Fibroblast of skin of right biceps (primary cell): ENCODE results near the gene PCGF5.
"Not testable (repeated sequence)": the region's sequence is repeated elsewhere in the genome, so short reads cannot be mapped to it uniquely, and the experiment has no call there.

ENCODE experiments used
- DNase-seq: peaks from one replicate; pipeline ENCODE4 v3.0.0-alpha.2; 2013

Gene PCGF5

DNA sequence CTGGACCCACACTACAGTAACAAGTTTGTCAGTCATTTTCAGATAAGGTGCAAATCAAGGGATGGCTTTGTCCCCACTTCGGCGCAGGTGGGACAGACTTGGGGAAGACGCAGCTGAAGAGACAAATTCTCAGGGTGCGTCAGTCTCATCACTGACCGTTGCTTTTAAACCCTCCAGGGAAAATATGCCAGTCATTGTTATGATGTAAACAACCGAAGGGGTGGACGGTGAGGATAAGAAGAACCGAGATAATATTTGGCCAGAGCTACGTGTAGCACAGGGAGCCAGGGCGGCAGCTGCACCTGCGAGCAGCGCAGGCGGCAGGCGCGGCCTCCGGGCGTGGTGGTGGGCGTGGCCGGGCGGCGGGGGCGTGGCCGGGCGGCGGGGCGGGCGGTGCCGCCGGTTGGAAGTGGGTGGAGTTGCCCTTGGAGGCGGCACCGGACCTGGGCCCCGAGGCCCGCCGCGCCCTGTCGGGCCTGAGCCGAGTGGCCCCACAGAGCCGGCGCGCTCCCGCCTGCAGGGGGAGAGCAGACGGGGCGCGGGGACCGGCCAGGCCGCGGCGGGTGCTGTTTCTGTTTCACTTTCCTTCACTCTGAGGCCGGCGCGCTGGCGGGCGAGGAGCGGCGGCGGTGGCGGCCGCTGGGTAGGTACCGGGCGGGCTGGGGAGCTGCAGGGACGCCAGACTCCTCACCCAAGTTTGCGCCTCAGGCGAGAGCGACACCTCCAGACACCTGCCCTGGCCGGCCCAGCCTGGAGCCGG is at the start of gene PCGF5:
TSS of gene PCGF5 (plus strand) at position 470 of the 760 bp plus-strand sequence. CDS start 2,209 bp downstream, outside the sequence.
- DNase-seq, result peak; percentile 86

DNA sequence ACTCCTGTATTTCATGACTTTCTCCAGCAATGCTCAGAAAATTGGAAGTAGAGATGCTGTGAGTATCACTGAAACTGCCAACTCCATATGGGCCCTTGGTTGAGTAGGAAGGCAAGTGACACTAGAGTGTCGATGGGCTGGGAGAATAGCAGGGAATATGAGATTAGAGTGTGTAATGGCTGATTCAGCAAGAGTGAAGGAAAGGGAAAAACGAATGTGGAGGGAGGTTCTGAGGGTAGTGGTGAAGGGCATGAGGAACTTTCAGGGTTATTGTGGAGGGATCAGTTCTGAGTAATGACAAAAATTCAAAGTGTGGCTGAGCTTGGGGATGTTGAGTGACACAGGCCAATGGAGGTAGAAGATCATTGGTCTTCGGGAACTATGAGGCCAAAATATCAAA is 49.0 kb upstream of the PCGF5 start:
- no peak for DNase-seq

DNA sequence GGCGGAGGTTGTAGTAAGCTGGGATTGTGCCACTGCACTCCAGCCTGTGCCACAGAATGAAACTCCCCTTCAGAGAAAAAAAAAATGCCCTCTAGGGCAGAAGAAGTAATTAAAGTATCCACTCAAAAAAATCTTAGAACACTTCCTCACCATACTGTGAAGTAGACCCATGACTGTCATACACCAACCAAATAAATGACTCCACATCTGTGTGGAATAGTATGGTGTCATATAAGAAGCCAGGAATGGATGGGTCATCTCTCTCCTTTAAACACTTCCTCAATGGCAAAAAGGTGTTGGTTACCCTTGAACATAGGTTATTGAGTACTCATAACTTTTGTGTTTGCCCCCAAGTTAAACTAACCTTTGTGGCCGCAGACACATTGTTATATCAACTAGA is 48.1 kb upstream of the PCGF5 start:
- DNase-seq, result no peak

DNA sequence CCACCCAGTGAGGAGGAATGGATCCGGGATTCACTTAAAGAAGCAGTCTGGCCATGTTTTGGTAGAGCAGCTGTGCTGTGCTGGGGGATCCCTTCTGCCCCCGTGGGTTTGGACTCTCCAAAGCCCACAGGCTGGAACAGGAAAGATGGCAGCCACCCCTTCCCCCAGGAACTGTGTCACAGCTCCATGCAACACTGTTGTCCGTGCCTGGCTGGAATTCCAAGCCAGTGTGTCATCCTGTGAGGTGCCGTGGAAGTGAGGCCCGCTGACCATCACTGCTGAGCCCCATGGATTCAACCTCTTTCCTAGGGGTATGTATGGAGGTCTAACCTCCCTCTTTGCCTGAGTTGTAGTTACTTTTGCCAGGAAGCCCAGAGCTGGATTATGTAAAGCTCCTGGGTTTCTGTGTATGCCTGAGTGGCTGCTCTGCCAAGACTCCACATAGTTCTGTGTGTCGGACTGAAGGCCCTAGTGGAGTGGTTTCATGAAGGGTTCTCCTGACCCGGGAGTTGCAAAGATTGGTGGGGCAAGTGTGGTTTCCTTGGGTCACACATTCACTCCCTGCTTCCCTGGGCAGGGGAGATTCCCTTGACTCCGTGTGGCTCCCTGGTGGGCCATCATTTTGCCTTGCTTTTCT is 35.1 kb upstream of the PCGF5 start:
- peak; percentile 79 for DNase-seq

DNA sequence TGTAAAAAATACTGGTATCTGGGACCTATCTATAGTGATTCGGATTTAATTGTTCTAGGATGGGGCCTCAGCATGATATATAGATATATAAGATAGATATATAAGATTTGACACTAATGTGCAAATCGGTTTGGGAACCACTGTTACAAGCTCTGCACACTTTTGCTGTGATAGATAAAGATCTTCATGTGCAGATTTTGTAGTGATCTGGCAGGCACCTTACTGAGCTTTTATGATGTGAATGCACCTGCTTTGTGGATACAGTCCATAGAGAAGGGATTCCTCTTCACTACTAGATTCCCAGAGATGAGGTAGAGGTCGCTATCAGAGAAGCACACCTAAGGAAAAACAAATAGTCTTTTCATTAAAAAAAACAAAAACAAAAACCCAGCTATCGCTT is 33.3 kb upstream of the PCGF5 start:
- DNase-seq, result no peak

DNA sequence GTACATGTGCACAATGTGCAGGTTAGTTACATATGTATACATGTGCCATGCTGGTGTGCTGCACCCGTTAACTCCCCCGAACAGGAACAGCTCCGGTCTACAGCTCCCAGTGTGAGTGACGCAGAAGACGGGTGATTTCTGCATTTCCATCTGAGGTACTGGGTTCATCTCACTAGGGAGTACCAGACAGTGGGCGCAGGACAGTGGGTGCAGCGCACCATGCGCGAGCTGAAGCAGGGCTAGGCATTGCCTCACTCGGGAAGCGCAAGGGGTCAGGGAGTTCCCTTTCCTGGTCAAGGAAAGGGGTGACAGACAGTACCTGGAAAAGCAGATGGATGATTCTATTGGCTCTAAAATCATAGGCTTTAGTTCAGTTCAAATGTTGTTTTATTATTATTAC is 32.5 kb upstream of the PCGF5 start:
- not testable (repeated sequence) for DNase-seq

DNA sequence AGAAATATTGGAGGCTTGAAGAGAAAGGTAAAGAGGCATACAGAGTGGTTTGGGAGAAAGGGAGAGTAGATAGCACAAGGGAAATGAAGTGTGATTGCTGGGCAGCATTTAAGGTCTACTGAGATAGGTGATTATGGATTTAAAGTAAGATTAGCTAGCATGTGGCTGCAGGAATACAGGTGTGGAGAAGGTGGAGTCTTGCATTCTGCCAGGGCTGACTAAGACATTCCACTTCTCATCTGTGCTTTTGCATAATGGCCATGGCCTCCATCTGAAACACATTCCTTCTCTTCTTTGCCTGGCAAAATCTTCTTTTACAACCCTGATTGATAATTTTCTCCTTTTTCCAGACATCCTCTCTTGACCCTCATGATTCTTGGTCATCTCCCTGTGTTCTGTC is 31.6 kb upstream of the PCGF5 start:
- DNase-seq, result no peak

DNA sequence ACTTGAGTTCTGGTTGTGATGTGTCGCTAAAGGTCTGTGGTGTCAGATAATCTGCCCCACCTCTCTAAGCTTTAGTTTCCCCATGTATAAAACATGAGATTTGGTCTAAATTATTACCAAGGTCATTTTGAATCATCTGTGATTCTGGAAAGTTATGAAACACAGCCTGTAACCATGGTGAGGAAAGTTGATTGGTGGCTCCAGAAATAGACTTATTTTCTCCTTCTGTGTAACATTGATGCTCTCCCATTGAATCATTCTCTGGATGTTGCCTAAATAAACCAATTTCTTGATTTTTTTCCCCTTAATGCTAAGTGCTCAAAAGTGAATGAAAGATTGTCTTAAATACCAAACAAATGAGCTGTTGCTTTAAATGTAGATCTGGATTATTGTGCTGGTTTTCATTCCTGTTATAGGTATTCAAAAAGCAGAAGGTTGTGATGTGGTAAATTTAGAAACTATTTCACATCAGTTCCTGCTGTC is 30.0 kb upstream of the PCGF5 start:
- DNase-seq, result peak; percentile 87

DNA sequence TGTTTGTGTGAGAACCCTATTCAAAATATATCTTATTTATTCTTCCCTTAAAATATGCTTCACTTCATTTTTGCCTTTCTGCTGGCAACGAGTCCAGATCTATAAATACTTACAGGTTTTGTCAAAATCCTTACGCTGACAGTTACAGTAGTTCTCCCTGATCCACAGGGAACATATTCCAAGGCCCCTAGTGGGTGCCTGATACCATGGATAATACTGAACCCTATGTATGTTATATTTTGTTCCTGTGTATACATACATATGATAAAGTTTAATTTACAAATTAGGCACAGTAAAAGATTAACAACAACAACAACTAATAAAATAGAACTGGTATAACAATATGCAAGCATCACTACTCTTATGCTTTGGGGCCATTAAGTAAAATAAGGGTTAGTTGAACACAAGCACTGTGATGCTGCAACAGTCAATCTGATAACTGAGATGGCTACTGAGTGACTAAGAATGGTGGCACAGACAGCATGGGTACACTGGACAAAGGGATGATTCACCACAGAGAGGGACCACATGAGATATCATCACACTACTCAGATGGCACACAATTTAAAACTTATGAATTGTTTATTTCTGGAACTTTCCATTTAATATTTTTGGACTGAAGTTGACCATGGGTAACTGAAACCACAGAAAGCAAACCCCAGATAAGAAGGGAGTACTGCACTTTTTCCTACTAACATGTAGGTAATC is 29.4 kb upstream of the PCGF5 start:
- peak; percentile 50 for DNase-seq

DNA sequence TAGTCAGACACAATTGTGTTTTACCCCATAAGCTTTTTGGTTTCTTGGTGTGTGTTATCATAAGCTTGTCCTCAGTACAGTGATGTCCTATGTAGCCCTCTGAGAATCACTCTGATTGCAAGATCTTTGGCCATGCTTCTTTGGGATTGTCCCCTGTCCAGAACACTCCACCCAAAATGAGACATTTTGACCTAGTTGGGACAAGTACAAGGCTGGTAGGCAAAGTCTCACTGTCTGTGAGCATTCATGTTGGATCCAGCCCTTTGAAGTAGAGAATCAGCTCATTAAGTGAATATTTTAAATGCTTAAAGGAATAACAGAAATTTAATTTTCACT is 28.9 kb upstream of the PCGF5 start:
- DNase-seq, result no peak

DNA sequence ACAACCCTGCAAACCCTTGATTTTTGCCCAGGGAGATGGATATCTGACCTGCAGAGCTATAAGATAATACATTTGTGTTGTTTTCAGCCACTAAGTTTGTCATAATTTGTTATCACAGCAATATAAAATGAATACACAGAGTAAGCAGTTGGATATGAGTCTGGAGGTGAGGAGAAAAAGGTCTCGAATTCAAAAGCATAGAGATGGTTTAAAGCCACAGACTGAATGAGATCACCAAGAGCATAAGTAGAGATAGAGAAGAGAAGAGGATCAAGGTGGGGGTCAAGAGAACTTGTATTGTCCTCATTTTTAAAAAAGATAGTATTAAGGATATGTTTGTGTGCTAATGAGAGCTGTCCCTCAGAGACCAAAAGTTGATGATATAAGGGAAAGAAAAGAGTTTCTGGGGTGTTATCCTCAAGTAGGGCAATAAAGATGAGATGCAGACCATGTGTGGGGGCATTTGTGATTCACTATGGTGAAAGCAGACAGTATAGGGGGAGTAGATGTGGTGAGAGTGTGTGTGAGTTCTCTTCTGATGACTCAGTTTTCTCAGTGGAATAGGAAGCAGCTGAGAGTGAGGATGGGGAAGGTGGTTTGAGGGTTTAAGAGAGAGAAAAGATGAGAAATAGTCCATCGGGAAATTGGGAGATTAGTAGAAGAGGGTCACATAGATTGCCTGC is 25.8 kb upstream of the PCGF5 start:
- peak; percentile 89 for DNase-seq

DNA sequence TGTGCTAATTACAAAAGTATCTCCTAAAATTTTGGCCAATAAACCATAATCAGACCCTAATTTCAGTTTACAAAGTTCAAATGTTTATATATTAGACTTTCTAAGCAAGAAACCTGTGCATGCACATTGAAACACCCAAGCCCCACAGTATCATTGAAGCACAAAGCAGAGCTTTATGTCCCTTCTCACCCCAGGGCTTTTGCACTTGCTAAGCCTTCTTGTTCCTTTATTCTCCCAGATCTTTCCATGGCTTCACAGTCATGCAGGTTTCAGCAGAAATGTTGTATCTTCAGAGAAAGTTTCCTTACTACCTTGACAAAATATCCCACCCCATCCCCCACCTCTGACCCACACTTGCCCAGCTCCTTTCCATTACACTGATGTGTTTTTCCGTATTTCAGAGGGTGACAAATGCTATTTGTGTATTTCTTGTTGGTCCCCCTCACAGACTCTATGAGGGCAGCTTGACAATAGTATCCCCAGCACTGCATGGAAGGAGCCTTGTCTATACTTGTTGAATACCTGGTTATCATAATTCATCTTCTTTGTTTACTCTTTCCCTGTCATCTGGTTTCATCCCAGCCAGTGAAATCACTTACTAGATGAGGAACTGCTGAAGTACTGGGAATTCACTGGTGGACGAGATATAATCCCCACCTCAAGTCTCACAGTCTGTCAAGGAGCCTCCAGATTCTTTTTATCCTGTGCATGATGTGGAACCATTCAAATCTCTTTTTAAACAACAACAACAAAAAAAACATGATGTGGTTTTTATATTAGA is 24.0 kb upstream of the PCGF5 start:
- no peak for DNase-seq

DNA sequence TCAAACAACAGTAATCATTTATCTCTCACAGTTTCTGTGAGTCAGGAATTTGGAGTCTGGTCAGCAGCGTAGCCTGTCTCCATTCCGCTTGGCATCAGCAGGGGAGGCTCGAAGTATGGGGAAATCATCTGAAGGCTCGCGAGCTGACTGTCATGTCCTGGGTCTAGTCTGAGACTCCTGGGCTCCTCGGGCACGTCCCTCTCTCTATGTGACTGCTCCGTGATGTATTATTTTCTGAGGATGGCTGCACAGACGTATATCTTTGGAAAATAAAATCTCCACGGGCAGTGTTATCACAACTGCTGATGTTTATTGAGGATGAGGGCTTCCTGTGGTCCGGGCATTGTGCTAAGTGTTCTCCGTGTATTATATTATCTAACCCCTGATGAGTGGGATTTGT is 23.3 kb upstream of the PCGF5 start:
- DNase-seq, result peak; percentile 53

DNA sequence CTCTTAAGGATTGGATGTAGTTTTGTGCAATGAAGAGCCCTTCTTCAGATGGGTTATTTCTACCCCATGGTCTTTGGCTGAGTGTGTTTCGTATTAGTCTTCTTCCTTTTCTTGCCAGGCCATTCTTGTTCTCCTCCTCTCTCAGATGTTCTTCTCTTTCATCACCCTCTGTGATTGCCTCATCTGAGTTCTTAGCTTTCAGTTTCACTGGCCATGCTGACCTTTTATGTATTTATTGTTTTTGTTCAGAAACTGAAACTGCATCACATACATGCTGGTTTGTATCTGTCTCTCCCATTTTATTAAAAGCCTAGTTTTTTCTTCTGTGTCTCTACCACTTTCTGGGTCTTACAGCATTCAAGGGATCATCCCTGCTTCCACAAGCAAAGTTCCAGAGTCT is 21.7 kb upstream of the PCGF5 start:
- peak; percentile 63 for DNase-seq

DNA sequence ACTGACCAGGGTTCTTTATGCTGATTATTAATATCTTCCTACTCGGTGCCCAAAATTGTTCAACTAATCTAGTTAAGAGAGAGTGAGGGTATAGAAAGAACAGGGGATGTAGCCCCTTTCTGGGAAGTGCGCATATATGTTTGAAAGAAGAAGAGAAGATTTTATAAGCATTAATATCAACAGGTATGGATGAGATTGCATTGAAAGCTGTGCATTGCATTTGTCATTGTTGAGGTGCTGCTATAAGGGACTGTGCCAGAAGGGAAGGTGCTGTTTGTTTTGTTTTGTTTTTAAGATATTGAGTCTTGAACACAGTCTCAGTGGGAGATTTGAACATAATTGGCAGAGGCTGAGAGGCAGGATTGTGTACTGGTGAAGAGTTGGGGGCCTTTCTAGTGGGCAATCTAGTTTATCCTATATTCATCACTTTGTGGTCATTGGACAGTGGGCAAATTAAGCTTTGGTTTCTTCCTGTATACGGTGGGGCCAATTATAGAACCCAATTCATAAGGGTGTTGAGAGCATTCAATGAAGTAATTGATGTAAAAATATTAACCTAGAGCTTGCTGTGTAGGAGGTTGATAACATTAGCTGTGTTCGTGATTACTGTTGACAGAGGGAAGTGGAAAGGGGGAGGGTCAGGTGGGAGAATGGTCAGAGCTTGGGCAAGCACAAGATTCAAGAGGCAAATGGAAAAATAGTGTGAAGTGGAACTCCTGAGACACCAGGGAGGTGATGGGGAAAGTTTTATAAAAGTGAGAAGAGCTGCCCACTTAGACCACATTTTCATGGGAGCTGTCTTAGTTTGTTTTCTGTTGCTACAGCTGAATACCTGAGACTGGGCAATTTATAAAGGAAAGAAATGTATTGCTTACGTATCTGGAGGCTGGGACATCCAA is 19.9 kb upstream of the PCGF5 start:
- no peak for DNase-seq

DNA sequence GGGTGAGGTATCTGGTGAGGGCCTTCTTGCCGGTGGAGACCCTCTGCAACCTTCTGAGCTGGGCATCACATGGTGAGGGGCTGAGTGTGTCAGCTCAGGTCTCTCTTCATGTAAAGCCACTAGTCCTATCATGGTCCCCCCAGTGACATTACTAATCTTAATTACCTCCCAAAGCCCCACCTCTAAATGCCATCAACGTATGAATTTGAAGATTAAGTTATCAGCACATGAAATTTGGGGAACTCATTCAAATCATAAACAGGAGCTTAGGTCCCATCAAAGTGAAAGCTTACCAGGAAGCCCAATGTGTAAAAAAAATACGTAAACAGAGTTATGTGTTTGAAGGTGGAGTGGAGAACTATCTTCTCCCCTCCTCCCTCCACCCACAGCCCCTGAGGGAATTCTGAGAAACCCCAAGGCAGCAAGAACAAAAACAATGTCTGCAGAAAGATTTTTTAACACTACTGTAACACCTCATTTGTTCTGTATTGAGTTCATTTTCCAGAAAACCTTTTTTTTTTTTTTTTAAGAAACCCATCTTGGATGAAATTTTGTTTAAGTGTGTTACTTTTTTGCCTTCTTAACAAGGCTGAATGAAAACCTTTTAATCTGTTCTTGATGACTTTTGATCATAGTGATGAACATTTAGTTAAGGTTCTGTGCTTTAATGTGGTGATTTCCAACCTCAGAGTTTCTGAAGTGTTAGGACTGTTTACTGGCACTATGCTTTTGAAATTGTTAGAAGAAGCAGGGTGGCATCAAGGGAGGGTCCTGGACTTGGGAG is 19.1 kb upstream of the PCGF5 start:
- no peak for DNase-seq

DNA sequence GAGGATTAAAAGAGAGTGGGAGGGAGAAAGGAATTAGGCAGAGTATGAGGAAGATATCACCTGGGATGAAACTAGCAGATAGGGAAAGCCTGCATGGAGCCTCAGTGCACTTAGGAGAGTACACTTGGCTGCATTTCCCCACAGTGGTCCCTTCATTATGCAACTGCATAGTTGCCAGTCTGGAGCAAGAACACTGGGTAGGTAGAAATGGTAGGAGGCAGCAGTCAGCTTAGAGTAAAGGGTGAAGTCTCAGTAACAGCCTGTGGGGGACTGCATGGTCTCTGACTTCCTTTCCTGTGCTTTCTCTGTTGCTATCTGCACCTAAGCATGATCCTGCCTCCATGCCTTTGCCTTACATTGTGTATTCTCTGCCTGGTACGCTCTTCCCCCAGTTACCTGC is 14.0 kb upstream of the PCGF5 start:
- no peak for DNase-seq

DNA sequence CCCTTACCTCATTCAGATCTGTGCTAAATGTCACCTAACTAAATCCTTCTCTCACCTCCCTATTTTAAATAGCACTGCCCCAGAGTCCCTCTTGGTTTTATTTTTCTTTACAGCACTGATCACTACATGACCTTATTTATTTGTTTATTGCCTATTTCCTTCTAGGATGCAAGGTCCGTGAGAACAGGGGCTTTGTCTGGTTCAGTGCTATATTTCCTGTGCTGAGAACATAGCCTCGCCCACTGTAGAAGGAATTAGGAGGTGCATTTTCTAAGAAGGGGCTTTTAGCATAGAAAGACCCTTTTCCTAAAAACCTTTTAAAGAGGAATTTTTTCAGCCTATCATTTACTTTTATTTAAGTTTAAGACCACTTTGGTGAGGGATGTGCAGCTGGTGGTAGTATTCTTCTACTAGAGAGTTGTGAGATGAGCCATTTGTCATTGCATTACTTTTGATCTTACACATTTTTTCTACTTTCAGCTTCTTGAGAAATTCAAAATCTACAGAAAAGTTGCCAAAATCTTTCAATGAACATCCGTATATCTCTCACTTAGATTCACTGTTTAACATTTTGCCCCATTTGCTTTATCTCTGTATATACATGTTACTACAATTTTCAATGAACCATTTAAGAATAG is 13.5 kb upstream of the PCGF5 start:
- DNase-seq, result no peak

DNA sequence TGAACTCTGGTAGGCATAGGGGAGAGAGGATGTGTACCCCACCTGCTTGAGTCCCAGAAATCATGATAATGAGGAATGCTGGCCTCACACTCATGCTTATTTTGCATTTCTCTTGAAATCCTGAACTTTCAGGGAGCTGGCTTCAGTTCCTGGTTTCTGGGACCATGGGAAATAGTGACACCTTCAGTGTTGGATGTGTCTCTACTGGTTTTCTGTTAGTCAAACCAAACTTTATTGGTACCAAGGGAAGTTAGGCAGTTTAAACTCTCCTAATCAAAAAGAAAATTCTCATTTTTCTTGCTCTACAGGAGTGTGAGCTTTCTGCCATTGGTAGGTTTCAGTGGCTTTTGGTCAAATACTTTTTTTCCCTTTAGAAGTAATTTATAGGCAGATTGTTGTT is 11.8 kb upstream of the PCGF5 start:
- no peak for DNase-seq

DNA sequence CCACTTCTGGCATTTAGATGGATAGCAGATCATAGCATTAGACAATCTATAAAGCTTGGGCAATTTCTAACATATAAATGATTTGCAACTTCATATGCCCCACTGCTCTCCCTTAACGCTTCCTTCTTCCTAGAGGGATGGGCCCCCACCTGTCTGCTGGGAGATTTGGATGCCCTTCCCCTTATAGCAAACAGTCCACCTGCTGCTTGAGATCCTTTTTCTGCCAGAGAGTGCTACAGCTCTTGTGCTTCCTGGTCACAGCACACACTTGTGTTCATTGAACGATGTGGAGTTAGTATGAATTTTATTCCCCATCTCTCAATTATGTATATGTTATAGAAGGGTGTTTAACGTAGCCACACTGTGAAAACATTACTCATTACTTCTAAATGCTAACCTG is 10.4 kb upstream of the PCGF5 start:
- no peak for DNase-seq
